Ishikawa (cell line): ENCODE results near the gene CLDND1.
A peak's percentile ranks its signal among the peaks of the same experiment; 100 is the strongest.

Experiments used
- CEBPB ChIP-seq: IDR thresholded peaks from 2 replicates; pipeline ENCODE4 v1.6.1; 2012
- CREB1 ChIP-seq: IDR thresholded peaks from 2 replicates; pipeline ENCODE4 v1.6.1; 2012; ENCODE audit warnings: low read depth
- EGR1 ChIP-seq: IDR thresholded peaks from 2 replicates; pipeline ENCODE4 v1.6.1; 2012
- EP300 ChIP-seq: IDR thresholded peaks from 2 replicates; pipeline ENCODE4 v1.6.1; 2012; ENCODE audit warnings: borderline replicate concordance
- FOXM1 ChIP-seq: IDR thresholded peaks from 2 replicates; pipeline ENCODE4 v1.6.1; 2012; ENCODE audit warnings: low read depth, borderline replicate concordance
- MAX ChIP-seq: IDR thresholded peaks from 2 replicates; pipeline ENCODE4 v1.6.1; 2012
- NFIC ChIP-seq: IDR thresholded peaks from 2 replicates; pipeline ENCODE4 v1.6.1; 2012
- RAD21 ChIP-seq: IDR thresholded peaks from 2 replicates; pipeline ENCODE4 v1.6.1; 2012; ENCODE audit warnings: low read depth
- REST ChIP-seq: IDR thresholded peaks from 2 replicates; pipeline ENCODE4 v1.6.1; 2012; ENCODE audit warnings: low read depth, mild to moderate bottlenecking
- TAF1 ChIP-seq: IDR thresholded peaks from 2 replicates; pipeline ENCODE4 v1.6.1; 2012; ENCODE audit warnings: low read depth, mild to moderate bottlenecking
- TCF12 ChIP-seq: IDR thresholded peaks from 2 replicates; pipeline ENCODE4 v1.6.1; 2012; ENCODE audit warnings: low read depth
- TEAD4 ChIP-seq: IDR thresholded peaks from 2 replicates; pipeline ENCODE4 v1.6.1; 2012
- USF1 ChIP-seq: IDR thresholded peaks from 2 replicates; pipeline ENCODE4 v1.6.1; 2012
- YY1 ChIP-seq: IDR thresholded peaks from 2 replicates; pipeline ENCODE4 v1.6.1; 2012; ENCODE audit warnings: low read depth
- ZBTB7A ChIP-seq: IDR thresholded peaks from 2 replicates; pipeline ENCODE4 v1.6.1; 2012; ENCODE audit warnings: low read depth

The CLDND1 gene

GRCh38 chr3:98522544-98523281 is at the start of gene CLDND1:
Gene CLDND1 (minus strand): TSS chr3:98522902. CDS start chr3:98521424, 1,478 bp downstream.
- TF ChIP-seq TAF1 (peak; percentile 63; the same call in 1 of the 2 replicates), TEAD4 (peak; percentile 70), TCF12 (peak; percentile 50; the same call in 1 of the 2 replicates), EP300 (no peak), ZBTB7A (0 out of 2 replicates have a peak, but pooled peaks have one; percentile 46), MAX (no peak; the same call in 1 of the 2 replicates), YY1 (peak; percentile 63), EGR1 (peak; percentile 62; the same call in 1 of the 2 replicates), RAD21 (no peak), FOXM1 (no peak), REST (no peak), CEBPB (no peak), CREB1 (peak; percentile 62; the same call in 1 of the 2 replicates), NFIC (peak; percentile 57; the same call in 1 of the 2 replicates), USF1 (no peak)

GRCh38 chr3:98568402-98568801 is 45.7 kb upstream of the CLDND1 start:
- TF ChIP-seq USF1 (no peak), EP300 (no peak), REST (no peak), NFIC (no peak), CEBPB (no peak), CREB1 (no peak), YY1 (no peak), EGR1 (no peak), TCF12 (no peak), RAD21 (no peak), TEAD4 (no peak), ZBTB7A (no peak), MAX (no peak), TAF1 (no peak)

GRCh38 chr3:98567666-98568270 is 45.1 kb upstream of the CLDND1 start:
- TF ChIP-seq TAF1 (no peak), USF1 (no peak), CEBPB (no peak), EGR1 (no peak), REST (no peak), ZBTB7A (no peak)
